ENCODE results near the gene TVP23C. TPM values are rescaled to one million over a fixed set of nuclear protein-coding genes. Genes with fewer than 3 reads are reported as not detected.
"Not testable (repeated sequence)": the region's sequence is repeated elsewhere in the genome, so short reads cannot be mapped to it uniquely, and the experiment has no call there.

The TVP23C gene
- total and polyA plus RNA-seq, 2 of the 8 experiments (the other 6 are each of a cell fraction or from before 2014, with no cell fraction given) = 2.9 to 9.6 TPM

DNA sequence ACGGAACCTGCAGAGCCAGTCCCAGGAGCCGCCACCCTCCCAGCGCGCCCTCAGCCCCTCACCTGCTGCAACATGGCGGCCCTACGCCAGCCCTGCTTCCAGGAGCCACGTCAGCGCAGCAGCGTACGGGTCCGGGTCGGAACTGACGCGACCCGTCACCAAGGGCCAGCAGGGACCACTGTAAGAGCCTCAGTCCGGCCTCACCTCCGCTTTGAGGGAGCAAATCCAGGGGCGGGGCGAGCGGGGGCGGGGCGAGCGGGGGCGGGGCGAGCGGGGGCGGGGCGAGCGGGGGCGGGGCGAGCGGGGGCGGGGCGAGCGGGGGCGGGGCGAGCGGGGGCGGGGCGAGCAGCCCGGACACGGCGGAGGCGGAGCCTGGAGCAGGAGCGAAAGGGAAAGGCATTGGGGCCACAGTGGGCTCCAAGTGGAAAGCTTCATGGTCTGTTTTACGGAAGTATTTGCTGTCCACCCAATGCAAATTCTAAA is at the start of gene TVP23C (continued):
- TF ChIP-seq RAD21 (IDR thresholded peaks at IDR 0.05 in 1 of 2, conservative IDR thresholded peaks at IDR 0.05 in 1 of 2; ENCODE audit: low read depth in 2 of 2, low read length in 2 of 2) = peak in 1 of 2 experiments; percentile 13; a peak in 2 of 4 replicates

DNA sequence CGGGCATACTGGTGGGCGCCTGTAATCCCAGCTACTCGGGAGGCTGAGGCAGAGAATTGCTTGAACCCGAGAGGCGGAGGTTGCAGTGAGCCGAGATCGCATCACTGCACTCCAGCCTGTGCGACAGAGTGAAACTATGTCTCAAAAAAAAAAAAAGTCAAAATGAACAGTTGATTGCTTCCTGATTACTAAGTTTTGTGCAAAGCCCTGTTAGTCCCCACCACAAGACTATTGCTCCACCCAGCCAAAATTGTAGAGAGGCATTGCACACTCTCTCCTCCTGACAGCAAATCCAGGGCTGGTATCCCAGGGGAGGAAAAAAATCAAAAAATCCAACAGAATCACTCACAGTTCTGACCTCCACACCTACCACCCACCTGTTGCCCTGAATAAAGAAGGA is 29.7 kb upstream of the TVP23C start:
- H3K27ac ChIP-seq (ENCODE audit: low read depth, low read length); H3K27me3 ChIP-seq (replicated peaks in 1 of 4; ENCODE audit: control insufficient read depth in 3 of 4, extremely low read depth in 1 of 4, insufficient read depth in 3 of 4, low read length in 3 of 4); H2BK5ac ChIP-seq (ENCODE audit: low read depth, low read length); H2AFZ ChIP-seq (ENCODE audit: low read length); H3K4me3 ChIP-seq (ENCODE audit: extremely low read depth in 1 of 4, insufficient read depth in 2 of 4, low read depth in 3 of 4, low read length in 4 of 4); H3K4me1 ChIP-seq (replicated peaks in 1 of 4; ENCODE audit: control insufficient read depth in 3 of 4, insufficient read depth in 4 of 4, low read length in 3 of 4); H3K23ac ChIP-seq (ENCODE audit: insufficient read length); H2BK120ac ChIP-seq (replicated peaks; ENCODE audit: low read depth, low read length); H3K4me2 ChIP-seq (ENCODE audit: insufficient read depth in 1 of 2, low read depth in 2 of 2, low read length in 2 of 2); H3K36me3 ChIP-seq (ENCODE audit: control insufficient read depth in 2 of 4, insufficient read depth in 4 of 4, low read length in 3 of 4); DNase-seq (ENCODE audit: low read depth in 1 of 2, low spot score in 2 of 2); H3K56ac ChIP-seq (replicated peaks; ENCODE audit: insufficient read length, low read depth, low read length); POLR2A ChIA-PET (ENCODE audit: partially characterized antibody); H2AK5ac ChIP-seq (ENCODE audit: low read depth, low read length); H4K91ac ChIP-seq (replicated peaks; ENCODE audit: insufficient read length, low read length); H4K20me1 ChIP-seq (replicated peaks in 1 of 2; ENCODE audit: control insufficient read depth in 1 of 2, insufficient read depth in 2 of 2, low read length in 2 of 2); H3K23me2 ChIP-seq (ENCODE audit: low read depth, low read length); CTCF ChIA-PET (ENCODE audit: partially characterized antibody); H2BK12ac ChIP-seq (ENCODE audit: low read depth, low read length); H3K18ac ChIP-seq (ENCODE audit: extremely low read depth, low read length); FAIRE-seq; H3K9me3 ChIP-seq (ENCODE audit: insufficient read depth in 2 of 2, low read depth in 1 of 2, low read length in 1 of 2); H3K4ac ChIP-seq (replicated peaks; ENCODE audit: insufficient read length, low read depth, low read length); H3K79me2 ChIP-seq (ENCODE audit: control insufficient read depth in 1 of 2, insufficient read depth in 2 of 2, low read length in 2 of 2); H3K14ac ChIP-seq (ENCODE audit: insufficient read length); H4K8ac ChIP-seq (ENCODE audit: extremely low read depth, insufficient read depth, low read length); H3K9ac ChIP-seq (replicated peaks in 1 of 4; ENCODE audit: extremely low read depth in 1 of 4, low read depth in 3 of 4, low read length in 3 of 4); H2BK20ac ChIP-seq (ENCODE audit: low read length); H2BK15ac ChIP-seq (ENCODE audit: low read length); H4K5ac ChIP-seq (ENCODE audit: insufficient read length, low read depth, low read length); H3K79me1 ChIP-seq (ENCODE audit: low read depth, low read length): not testable (repeated sequence)
- WGBS, 2 experiments (ENCODE audit: extremely low coverage in 1 of 2, insufficient coverage in 1 of 2, insufficient read length in 1 of 2, insufficient replicate concordance in 2 of 2, low coverage in 1 of 2, low lambda C conversion rate in 2 of 2, missing lambda C conversion rate in 1 of 2) = 80% methylated on average over 1 of the region's 8 CpGs; no CpG with 5 or more reads in 1 of the 2 experiments
